IMR-90 (cell line): ENCODE results near the gene B9D1. TPM values are rescaled to one million over a fixed set of nuclear protein-coding genes. Genes with fewer than 3 reads are reported as not detected.

Source experiments
- ATAC-seq: fragments of 200-7000 bp; cut with Tn5 transposase; 2 replicates; pipeline ENCODE4 v1.9.1; 2020; ENCODE audit warnings: low read depth, mild to moderate bottlenecking, moderate library complexity
- BruUV-seq: library from RNA; stranded (reverse); fragments of 400-500 nt; replicated peaks from 2 replicates; lab custom pipeline; 2021; lab: Mats Ljungman, UMichigan
- CTCF ChIA-PET: fragments of 300-600 bp; formaldehyde crosslinking; extraction: SDS; loops from one replicate; lab custom pipeline; 2021; ENCODE audit warnings: antibody characterized with exemption; lab: Yijun Ruan, JAX
- POLR2A ChIA-PET: fragments of 300-600 bp; sonication (Branson Sonifier 250); formaldehyde crosslinking; loops from one replicate; lab custom pipeline; 2022; ENCODE audit warnings: antibody characterized with exemption; ENCODE audit not compliant: unreplicated experiment; lab: Charles Lee
- DNase-seq: peaks from one replicate; pipeline ENCODE4 v3.0.0; 2013
- H2AFZ ChIP-seq: replicated peaks from 2 replicates; pipeline ENCODE3; 2013; ENCODE audit warnings: low read length, mild to moderate bottlenecking; ENCODE audit not compliant: poor library complexity
- H2AK5ac ChIP-seq: 2 replicates; pipeline ENCODE4 v1.6.1; 2013; ENCODE audit warnings: low read depth, low read length, inconsistent platforms
- H2AK9ac ChIP-seq: replicated peaks from 2 replicates; pipeline ENCODE3; 2013; ENCODE audit warnings: mild to moderate bottlenecking, low read depth, low read length, moderate library complexity; ENCODE audit not compliant: poor library complexity
- H2BK120ac ChIP-seq: 2 replicates; pipeline ENCODE4 v1.6.1; 2013; ENCODE audit warnings: low read depth, low read length, inconsistent platforms
- H2BK15ac ChIP-seq: 3 replicates; pipeline ENCODE4 v1.6.1; 2013; ENCODE audit warnings: low read depth, low read length, inconsistent platforms
- H2BK20ac ChIP-seq: 2 replicates; pipeline ENCODE4 v1.6.1; 2013; ENCODE audit warnings: low read depth, mild to moderate bottlenecking, inconsistent platforms, low read length, moderate library complexity
- H2BK5ac ChIP-seq: 2 replicates; pipeline ENCODE4 v1.6.1; 2013; ENCODE audit warnings: mild to moderate bottlenecking, low read depth, low read length, inconsistent platforms; ENCODE audit not compliant: poor library complexity, severe bottlenecking
- H3K14ac ChIP-seq: replicated peaks from 2 replicates; pipeline ENCODE4 v1.6.1; 2013; ENCODE audit warnings: low read depth, low read length, inconsistent platforms
- H3K18ac ChIP-seq: 2 replicates; pipeline ENCODE4 v1.6.1; 2013; ENCODE audit warnings: low read depth, low read length, control low read depth
- H3K23ac ChIP-seq: 2 replicates; pipeline ENCODE4 v1.6.1; 2013; ENCODE audit warnings: low read depth, low read length, inconsistent platforms
- H3K27ac ChIP-seq: 2 replicates; pipeline ENCODE4 v1.5.1; 2013; ENCODE audit warnings: mild to moderate bottlenecking, control low read depth, low read length; ENCODE audit not compliant: insufficient read depth
- H3K27me3 ChIP-seq: 2 replicates; pipeline ENCODE4 v1.6.1; 2013; ENCODE audit warnings: low read length; ENCODE audit not compliant: control insufficient read depth, insufficient read depth
- H3K36me3 ChIP-seq: 2 replicates; pipeline ENCODE4 v1.6.1; 2013; ENCODE audit warnings: low read length, mixed read lengths; ENCODE audit not compliant: control insufficient read depth, insufficient read depth
- H3K4ac ChIP-seq: 2 replicates; pipeline ENCODE4 v1.6.1; 2013; ENCODE audit warnings: low read depth, low read length, inconsistent platforms
- H3K4me1 ChIP-seq: 2 replicates; pipeline ENCODE4 v1.6.1; 2013; ENCODE audit warnings: low read length, mixed read lengths; ENCODE audit not compliant: control insufficient read depth, insufficient read depth
- H3K4me2 ChIP-seq: 2 replicates; pipeline ENCODE4 v1.6.1; 2013; ENCODE audit warnings: low read depth, mild to moderate bottlenecking, control low read depth, low read length, moderate library complexity
- H3K4me3 ChIP-seq: 2 replicates; pipeline ENCODE4 v1.5.1; 2013; ENCODE audit warnings: low read depth, mild to moderate bottlenecking, control low read depth, low read length, moderate library complexity; ENCODE audit not compliant: insufficient read depth
- H3K56ac ChIP-seq: 2 replicates; pipeline ENCODE4 v1.6.1; 2013; ENCODE audit warnings: low read length, inconsistent platforms; ENCODE audit not compliant: insufficient read depth; ENCODE audit errors: extremely low read depth
- H3K79me1 ChIP-seq, 2 experiments: 2 replicates each; pipeline ENCODE4 v1.6.1; 2013; ENCODE audit warnings: low read length in 2 of 2, inconsistent platforms in 1 of 2, low read depth in 1 of 2
- H3K9ac ChIP-seq: 2 replicates; pipeline ENCODE4 v1.6.1; 2013; ENCODE audit warnings: low read depth, low read length, control low read depth
- H3K9me1 ChIP-seq: 2 replicates; pipeline ENCODE4 v1.6.1; 2013; ENCODE audit warnings: low read length, inconsistent platforms; ENCODE audit not compliant: insufficient read depth
- H3K9me3 ChIP-seq: 2 replicates; pipeline ENCODE4 v1.6.1; 2013; ENCODE audit warnings: low read length; ENCODE audit not compliant: control insufficient read depth, insufficient read depth
- H4K20me1 ChIP-seq: 2 replicates; pipeline ENCODE4 v1.6.1; 2013; ENCODE audit warnings: low read length, inconsistent platforms; ENCODE audit not compliant: insufficient read depth
- H4K5ac ChIP-seq: 2 replicates; pipeline ENCODE4 v1.6.1; 2013; ENCODE audit warnings: mild to moderate bottlenecking, low read depth, low read length, control low read depth
- H4K8ac ChIP-seq, 2 experiments: 2 replicates each; pipeline ENCODE4 v1.6.1; 2013; ENCODE audit warnings: low read depth in 2 of 2, low read length in 2 of 2, control low read depth in 1 of 2, inconsistent platforms in 1 of 2
- H4K91ac ChIP-seq: 2 replicates; pipeline ENCODE4 v1.6.1; 2013; ENCODE audit warnings: low read depth, low read length, inconsistent platforms; ENCODE audit not compliant: insufficient read depth
- BHLHE40 ChIP-seq: fragments of 150-350 bp; IDR thresholded peaks from 2 replicates; pipeline ENCODE4 v1.6.1; 2016; ENCODE audit warnings: mild to moderate bottlenecking, low read depth, low read length
- CEBPB ChIP-seq: IDR thresholded peaks from 2 replicates; pipeline ENCODE4 v1.6.1; 2012; ENCODE audit warnings: low read depth, low read length, improper control_type of control experiment
- CTCF ChIP-seq: conservative IDR thresholded peaks from 2 replicates; pipeline ENCODE4 v1.5.1; 2012; ENCODE audit warnings: mild to moderate bottlenecking, low read depth, low read length, improper control_type of control experiment
- ELK1 ChIP-seq: fragments of 150-350 bp; IDR thresholded peaks from 2 replicates; pipeline ENCODE4 v1.6.1; 2016; ENCODE audit warnings: low read depth, mild to moderate bottlenecking, low read length, moderate library complexity, borderline replicate concordance
- FOS ChIP-seq: fragments of 150-350 bp; IDR thresholded peaks from 2 replicates; pipeline ENCODE4 v1.6.1; 2016; ENCODE audit warnings: low read depth, low read length
- MAFK ChIP-seq: IDR thresholded peaks from 2 replicates; pipeline ENCODE4 v1.6.1; 2012; ENCODE audit warnings: low read depth, low read length, improper control_type of control experiment
- MAZ ChIP-seq: IDR thresholded peaks from 2 replicates; pipeline ENCODE4 v1.6.1; 2012; ENCODE audit warnings: low read depth, mild to moderate bottlenecking, low read length, improper control_type of control experiment, moderate library complexity, borderline replicate concordance
- MXI1 ChIP-seq: IDR thresholded peaks from 2 replicates; pipeline ENCODE4 v1.6.1; 2012; ENCODE audit warnings: low read depth, mild to moderate bottlenecking, low read length, moderate library complexity, borderline replicate concordance
- NFE2L2 ChIP-seq: fragments of 150-350 bp; IDR thresholded peaks from 2 replicates; pipeline ENCODE4 v1.6.1; 2016; ENCODE audit warnings: low read depth, mild to moderate bottlenecking, low read length
- POLR2A ChIP-seq: IDR thresholded peaks from 2 replicates; pipeline ENCODE4 v1.6.1; 2012; ENCODE audit warnings: mild to moderate bottlenecking, low read depth, low read length
- RAD21 ChIP-seq: IDR thresholded peaks from 2 replicates; pipeline ENCODE4 v1.6.1; 2012; ENCODE audit warnings: low read length, improper control_type of control experiment
- RCOR1 ChIP-seq: IDR thresholded peaks from 2 replicates; pipeline ENCODE4 v1.6.1; 2012; ENCODE audit warnings: mild to moderate bottlenecking, low read length, improper control_type of control experiment; ENCODE audit not compliant: insufficient replicate concordance
- RFX5 ChIP-seq: IDR thresholded peaks from 2 replicates; pipeline ENCODE4 v1.8.0; 2012; ENCODE audit warnings: low read depth, mild to moderate bottlenecking, low read length, moderate library complexity
- SMC3 ChIP-seq: fragments of 150-350 bp; IDR thresholded peaks from 2 replicates; pipeline ENCODE4 v1.6.1; 2016; ENCODE audit warnings: low read depth, mild to moderate bottlenecking, antibody characterized with exemption, low read length, moderate library complexity
- WGBS, 2 experiments: methylation state at CpG; one replicate each; pipeline versions ENCODE4 v1.1.5 to v1.1.7; 2013; ENCODE audit warnings: missing lambda C conversion rate in 2 of 2; ENCODE audit not compliant: insufficient read length in 1 of 2; ENCODE audit errors: extremely low coverage in 2 of 2; 5-methylcytosine and 5-hydroxymethylcytosine counted together
- dilution Hi-C: fragments of 300-500 bp; cut with HindIII; formaldehyde crosslinking; loops from one replicate; pipeline ENCODE4 v1.14.3; 2018; ENCODE audit warnings: low sequenced_read_pairs; ENCODE audit not compliant: unreplicated experiment
- in situ Hi-C: fragments of 300-500 bp; cut with MboI; formaldehyde crosslinking; loops from 3 replicates; pipeline ENCODE4 v1.14.3; 2019; ENCODE audit warnings: low sequenced_read_pairs, inconsistent platforms, mixed read lengths
- intact Hi-C: fragments of 100-400 bp; cut with micrococcal nuclease; formaldehyde crosslinking; loops from 2 replicates; pipeline ENCODE4 v1.10.0; 2022
- polyA plus RNA-seq, 3 experiments: library from polyadenylated mRNA; depleted of rRNA; stranded (reverse); fragments of >200 nt; gene quantifications; 2 replicates each; pipeline ENCODE4 v1.2.3, GENCODE V29; 2012; ENCODE audit warnings: low replicate concordance in 1 of 3
- total RNA-seq: library from RNA; depleted of rRNA; stranded (reverse); fragments of >200 nt; gene quantifications from 2 replicates; pipeline ENCODE4 v1.2.3, GENCODE V29; 2012

B9D1 gene
- total and polyA plus RNA-seq, 2 of the 4 experiments (the other 2 are of a cell fraction): 42.5 to 43.8 TPM

- Histone ChIP-seq H3K27ac (no peak overlapping the region), H3K36me3 (peaks cover 18% of the 10 kb centered on the region; the same call in 1 of the 2 replicates), H2BK15ac (no peak overlapping the region), H3K18ac (peak overlapping the region; percentile 28; the same call in 1 of the 2 replicates), H2BK5ac (peak overlapping the region; percentile 92), H3K4me2 (no peak overlapping the region), H3K4me3 (no peak overlapping the region), H3K79me1 (peaks cover 0 to 32% of the 10 kb centered on the region in 2 experiments; a peak in 2 of 4 replicates), H3K9me3 (no peaks in the 10 kb centered on the region), H3K27me3 (no peaks in the 10 kb centered on the region), H3K9ac (no peak overlapping the region), H4K91ac (no peak overlapping the region), H4K8ac (no peak overlapping the region), H3K4me1 (peaks cover 27% of the 10 kb centered on the region), H2BK20ac (no peak overlapping the region), H3K14ac (no peak overlapping the region), H4K20me1 (peaks cover 4% of the 10 kb centered on the region; the same call in 1 of the 2 replicates), H3K23ac (no peak overlapping the region), H3K56ac (no peak overlapping the region), H3K9me1 (peaks cover 40% of the 10 kb centered on the region), H2AK5ac (0 out of 2 replicates have a peak overlapping the region, but pooled peaks have one; percentile 20), H2AFZ (no peak overlapping the region), H2BK120ac (peak overlapping the region; percentile 53; the same call in 1 of the 2 replicates), H3K4ac (no peak overlapping the region), H2AK9ac (no peak overlapping the region), H4K5ac (no peak overlapping the region)
- DNase-seq (no peak), ATAC-seq (no peak)
- ChIA-PET POLR2A (no interaction called here), CTCF (no interaction called here)
- in situ Hi-C loops (no loop called here), dilution Hi-C loops (no loop called here), intact Hi-C loops (no loop called here)
- no CpG with 5 or more reads among the region's 1 CpG for WGBS, 2 experiments
- TF ChIP-seq POLR2A (no peak), MAZ (no peak), RFX5 (no peak), RCOR1 (no peak), SMC3 (no peak), MAFK (no peak), BHLHE40 (no peak), NFE2L2 (no peak), ELK1 (no peak), CTCF (no peak), RAD21 (no peak), CEBPB (no peak), MXI1 (no peak), FOS (no peak)
- BruUV-seq: no TSS peak
Measured at GRCh38 chr17:19333132-19333440, 29.4 kb downstream of the B9D1 start.
